GM12892 (cell line): ENCODE measurements around the gene C1orf141.

Experiments
- POLR2A ChIP-seq: IDR thresholded peaks from 2 replicates; pipeline ENCODE4 v1.6.1; 2011; ENCODE audit warnings: low read depth, low read length, control low read depth
- POLR2AphosphoS5 ChIP-seq: IDR thresholded peaks from 2 replicates; pipeline ENCODE4 v1.6.1; 2011; ENCODE audit warnings: low read depth, low read length, control low read depth

GRCh38 chr1:67060811-67061218 is 74.0 kb downstream of the C1orf141 start:
- TF ChIP-seq POLR2A (no peak), POLR2AphosphoS5 (no peak)
